ENCODE data around the gene IL22. TPM values are rescaled to one million over a fixed set of nuclear protein-coding genes. Genes with fewer than 3 reads are reported as not detected.
A peak's percentile ranks its signal among the peaks of the same experiment; 100 is the strongest.

Gene IL22
- total and polyA plus RNA-seq, 5 donors from 2014 or later: not detected

GRCh38 chr12:68287106-68287505 lies 33.7 kb upstream of the IL22 start:
- H3K27me3 ChIP-seq (ENCODE audit: control insufficient read depth, insufficient read depth, low read length): no peaks in the 10 kb centered on the region
- Mint-ChIP-seq H3K9me3 (peaks cover 0 to 3% (median 0%) of the 10 kb centered on the region in 7 donors), H3K36me3 (peaks cover 2% of the 10 kb centered on the region), H3K4me1 (peaks cover 13 to 33% (median 20%) of the 10 kb centered on the region in 4 donors), H3K4me3 (no peak overlapping the region), H3K27me3 (peaks cover 6% of the 10 kb centered on the region), H3K27ac (no peak overlapping the region)
- no peak overlapping the region for H3K4me3 ChIP-seq (ENCODE audit: low read depth, low read length)
- ATAC-seq (ENCODE audit: low read depth in 2 of 2) (no peak), DNase-seq (no peak)
- H3K27ac ChIP-seq (ENCODE audit: insufficient read depth, low read length, poor library complexity, severe bottlenecking): no peak overlapping the region
- H3K36me3 ChIP-seq (ENCODE audit: control insufficient read depth, insufficient read depth, low read length): no peaks in the 10 kb centered on the region
- H3K9me3 ChIP-seq (ENCODE audit: control insufficient read depth in 2 of 2, low read length in 2 of 2): no peaks in the 10 kb centered on the region
- peaks cover 18% of the 10 kb centered on the region for H3K4me1 ChIP-seq (ENCODE audit: control insufficient read depth, insufficient read depth, low read length, poor library complexity, severe bottlenecking)

- no peaks in the 10 kb centered on the region for H3K36me3 ChIP-seq (ENCODE audit: control insufficient read depth, insufficient read depth, low read length)
- ATAC-seq (ENCODE audit: low read depth in 2 of 2): no peak
- no peak overlapping the region for H3K4me3 Mint-ChIP-seq
- no peaks in the 10 kb centered on the region for H3K36me3 Mint-ChIP-seq
- H3K27me3 ChIP-seq (ENCODE audit: control insufficient read depth, insufficient read depth, low read length): no peaks in the 10 kb centered on the region
- peaks cover 6% of the 10 kb centered on the region for H3K27me3 Mint-ChIP-seq
- H3K9me3 Mint-ChIP-seq: peaks cover 0 to 3% (median 0%) of the 10 kb centered on the region in 7 donors
- H3K27ac Mint-ChIP-seq: no peak overlapping the region
- H3K4me1 Mint-ChIP-seq: peaks cover 13 to 28% (median 19%) of the 10 kb centered on the region in 4 donors
- H3K4me1 ChIP-seq (ENCODE audit: control insufficient read depth, insufficient read depth, low read length, poor library complexity, severe bottlenecking): peaks cover 18% of the 10 kb centered on the region
- H3K9me3 ChIP-seq (ENCODE audit: control insufficient read depth in 2 of 2, low read length in 2 of 2): no peaks in the 10 kb centered on the region
- H3K27ac ChIP-seq (ENCODE audit: insufficient read depth, low read length, poor library complexity, severe bottlenecking): no peak overlapping the region
- H3K4me3 ChIP-seq (ENCODE audit: low read depth, low read length): no peak overlapping the region
- no peak for DNase-seq
These were observed 33.0 kb upstream of the IL22 start for GRCh38 chr12:68286396-68286795.

- no peaks in the 10 kb centered on the region for H3K36me3 Mint-ChIP-seq
- no peak overlapping the region for H3K27ac Mint-ChIP-seq
These were observed 32.1 kb upstream of the IL22 start for GRCh38 chr12:68285541-68285940.

GRCh38 chr12:68281322-68282077 lies 28.1 kb upstream of the IL22 start:
- no peaks in the 10 kb centered on the region for H3K36me3 ChIP-seq (ENCODE audit: control insufficient read depth, insufficient read depth, low read length)
- no peak overlapping the region for H3K4me3 Mint-ChIP-seq
- H3K9me3 ChIP-seq (ENCODE audit: control insufficient read depth in 2 of 2, low read length in 2 of 2): no peaks in the 10 kb centered on the region
- peaks cover 0 to 2% (median 0%) of the 10 kb centered on the region in 7 donors for H3K9me3 Mint-ChIP-seq
- no peak overlapping the region for H3K27ac Mint-ChIP-seq
- DNase-seq: peak in 1 of 3 donors; percentile 9
- peaks cover 5 to 17% (median 11%) of the 10 kb centered on the region in 4 donors for H3K4me1 Mint-ChIP-seq
- no peak overlapping the region for H3K4me3 ChIP-seq (ENCODE audit: low read depth, low read length)
- H3K36me3 Mint-ChIP-seq: no peaks in the 10 kb centered on the region
- peaks cover 6% of the 10 kb centered on the region for H3K27me3 Mint-ChIP-seq
- no peaks in the 10 kb centered on the region for H3K27me3 ChIP-seq (ENCODE audit: control insufficient read depth, insufficient read depth, low read length)
- no peak for ATAC-seq (ENCODE audit: low read depth in 2 of 2)
- no peak overlapping the region for H3K27ac ChIP-seq (ENCODE audit: insufficient read depth, low read length, poor library complexity, severe bottlenecking)
- H3K4me1 ChIP-seq (ENCODE audit: control insufficient read depth, insufficient read depth, low read length, poor library complexity, severe bottlenecking): peaks cover 3% of the 10 kb centered on the region

More at GRCh38 chr12:68285541-68285940, 32.1 kb upstream of the IL22 start:
- Histone ChIP-seq H3K9me3 (ENCODE audit: control insufficient read depth in 2 of 2, low read length in 2 of 2) (no peaks in the 10 kb centered on the region), H3K4me3 (ENCODE audit: low read depth, low read length) (no peak overlapping the region), H3K4me1 (ENCODE audit: control insufficient read depth, insufficient read depth, low read length, poor library complexity, severe bottlenecking) (peaks cover 13% of the 10 kb centered on the region), H3K36me3 (ENCODE audit: control insufficient read depth, insufficient read depth, low read length) (no peaks in the 10 kb centered on the region), H3K27ac (ENCODE audit: insufficient read depth, low read length, poor library complexity, severe bottlenecking) (no peak overlapping the region), H3K27me3 (ENCODE audit: control insufficient read depth, insufficient read depth, low read length) (no peaks in the 10 kb centered on the region)
- ATAC-seq (ENCODE audit: low read depth in 2 of 2): no peak
- Mint-ChIP-seq H3K4me1 (peaks cover 10 to 20% (median 13%) of the 10 kb centered on the region in 4 donors), H3K9me3 (peaks cover 0 to 3% (median 0%) of the 10 kb centered on the region in 7 donors), H3K27me3 (peaks cover 6% of the 10 kb centered on the region), H3K4me3 (no peak overlapping the region)
- no peak for DNase-seq

GRCh38 chr12:68280240-68280639 lies 26.8 kb upstream of the IL22 start:
- H3K27ac Mint-ChIP-seq: no peak overlapping the region
- no peak for ATAC-seq (ENCODE audit: low read depth in 2 of 2)

GRCh38 chr12:68279227-68280054 lies 26.0 kb upstream of the IL22 start:
- Mint-ChIP-seq H3K36me3 (no peaks in the 10 kb centered on the region), H3K4me3 (no peak overlapping the region), H3K4me1 (peaks cover 5 to 19% (median 8%) of the 10 kb centered on the region in 4 donors), H3K27ac (peak overlapping the region in 1 of 3 donors; percentile 76), H3K27me3 (peaks cover 6% of the 10 kb centered on the region), H3K9me3 (peaks cover 0 to 2% (median 0%) of the 10 kb centered on the region in 7 donors)
- Histone ChIP-seq H3K4me3 (ENCODE audit: low read depth, low read length) (no peak overlapping the region), H3K36me3 (ENCODE audit: control insufficient read depth, insufficient read depth, low read length) (no peaks in the 10 kb centered on the region), H3K27ac (ENCODE audit: insufficient read depth, low read length, poor library complexity, severe bottlenecking) (no peak overlapping the region), H3K4me1 (ENCODE audit: control insufficient read depth, insufficient read depth, low read length, poor library complexity, severe bottlenecking) (peaks cover 3% of the 10 kb centered on the region), H3K27me3 (ENCODE audit: control insufficient read depth, insufficient read depth, low read length) (no peaks in the 10 kb centered on the region), H3K9me3 (ENCODE audit: control insufficient read depth in 2 of 2, low read length in 2 of 2) (no peaks in the 10 kb centered on the region)
- peak in 1 of 3 donors; percentile 15 for DNase-seq
- ATAC-seq (ENCODE audit: low read depth in 2 of 2): no peak

More at GRCh38 chr12:68280240-68280639, 26.8 kb upstream of the IL22 start:
- H3K4me3 ChIP-seq (ENCODE audit: low read depth, low read length): no peak overlapping the region
- H3K4me1 ChIP-seq (ENCODE audit: control insufficient read depth, insufficient read depth, low read length, poor library complexity, severe bottlenecking): peaks cover 3% of the 10 kb centered on the region
- H3K36me3 ChIP-seq (ENCODE audit: control insufficient read depth, insufficient read depth, low read length): no peaks in the 10 kb centered on the region
- no peaks in the 10 kb centered on the region for H3K9me3 ChIP-seq (ENCODE audit: control insufficient read depth in 2 of 2, low read length in 2 of 2)
- Mint-ChIP-seq H3K27me3 (peaks cover 6% of the 10 kb centered on the region), H3K36me3 (no peaks in the 10 kb centered on the region), H3K9me3 (peaks cover 0 to 2% (median 0%) of the 10 kb centered on the region in 7 donors), H3K4me3 (no peak overlapping the region), H3K4me1 (peaks cover 5 to 19% (median 8%) of the 10 kb centered on the region in 4 donors)
- no peak for DNase-seq
- H3K27ac ChIP-seq (ENCODE audit: insufficient read depth, low read length, poor library complexity, severe bottlenecking): no peak overlapping the region
- no peaks in the 10 kb centered on the region for H3K27me3 ChIP-seq (ENCODE audit: control insufficient read depth, insufficient read depth, low read length)

- H3K4me1 Mint-ChIP-seq: peaks cover 5 to 19% (median 8%) of the 10 kb centered on the region in 4 donors
- Histone ChIP-seq H3K27ac (ENCODE audit: insufficient read depth, low read length, poor library complexity, severe bottlenecking) (no peak overlapping the region), H3K9me3 (ENCODE audit: control insufficient read depth in 2 of 2, low read length in 2 of 2) (no peaks in the 10 kb centered on the region), H3K4me3 (ENCODE audit: low read depth, low read length) (no peak overlapping the region), H3K27me3 (ENCODE audit: control insufficient read depth, insufficient read depth, low read length) (no peaks in the 10 kb centered on the region), H3K4me1 (ENCODE audit: control insufficient read depth, insufficient read depth, low read length, poor library complexity, severe bottlenecking) (no peaks in the 10 kb centered on the region), H3K36me3 (ENCODE audit: control insufficient read depth, insufficient read depth, low read length) (no peaks in the 10 kb centered on the region)
- H3K4me3 Mint-ChIP-seq: no peak overlapping the region
- H3K9me3 Mint-ChIP-seq: no peaks in the 10 kb centered on the region
- DNase-seq (no peak), ATAC-seq (ENCODE audit: low read depth in 2 of 2) (no peak)
- H3K27ac Mint-ChIP-seq: no peak overlapping the region
- no peaks in the 10 kb centered on the region for H3K36me3 Mint-ChIP-seq
- H3K27me3 Mint-ChIP-seq: no peaks in the 10 kb centered on the region
These were observed 23.1 kb upstream of the IL22 start for GRCh38 chr12:68276402-68276930.
